HUES6 (cell line): ENCODE measurements around the gene CHRM2.

Experiments
- H3K27ac ChIP-seq: 2 replicates; pipeline ENCODE4 v1.7.0; 2013; ENCODE audit warnings: low read depth, mild to moderate bottlenecking, low read length, inconsistent platforms
- H3K27me3 ChIP-seq: 2 replicates; pipeline ENCODE4 v1.6.1; 2013; ENCODE audit warnings: low read length; ENCODE audit not compliant: control insufficient read depth, insufficient read depth
- H3K36me3 ChIP-seq: 2 replicates; pipeline ENCODE4 v1.6.1; 2013; ENCODE audit warnings: low read length; ENCODE audit not compliant: control insufficient read depth, insufficient read depth
- H3K4me1 ChIP-seq: 2 replicates; pipeline ENCODE4 v1.6.1; 2013; ENCODE audit warnings: low read length; ENCODE audit not compliant: control insufficient read depth, insufficient read depth
- H3K4me3 ChIP-seq: 2 replicates; pipeline ENCODE4 v1.5.1; 2013; ENCODE audit warnings: low read depth, low read length
- H3K9ac ChIP-seq: one replicate; pipeline ENCODE4 v1.6.1; 2013; ENCODE audit warnings: mild to moderate bottlenecking, low read length
- H3K9me3 ChIP-seq: 2 replicates; pipeline ENCODE4 v1.6.1; 2013; ENCODE audit warnings: low read depth, low read length; ENCODE audit not compliant: control insufficient read depth, insufficient read depth

The CHRM2 gene

GRCh38 chr7:136894789-136895188, 26.3 kb downstream of the CHRM2 start:
- no peaks in the 10 kb centered on the region for H3K27me3 ChIP-seq
- H3K9ac ChIP-seq = no peak overlapping the region
- H3K27ac ChIP-seq = no peak overlapping the region
- peaks cover 11% of the 10 kb centered on the region for H3K4me1 ChIP-seq
- H3K9me3 ChIP-seq = no peaks in the 10 kb centered on the region
- H3K4me3 ChIP-seq = no peak overlapping the region
- no peaks in the 10 kb centered on the region for H3K36me3 ChIP-seq

GRCh38 chr7:136897676-136898075, 29.2 kb downstream of the CHRM2 start:
- Histone ChIP-seq H3K4me3 (no peak overlapping the region), H3K27ac (no peak overlapping the region), H3K9me3 (no peaks in the 10 kb centered on the region), H3K4me1 (no peaks in the 10 kb centered on the region), H3K36me3 (no peaks in the 10 kb centered on the region), H3K9ac (no peak overlapping the region), H3K27me3 (no peaks in the 10 kb centered on the region)

- Histone ChIP-seq H3K27ac (no peak overlapping the region), H3K4me3 (no peak overlapping the region), H3K36me3 (no peaks in the 10 kb centered on the region), H3K4me1 (no peaks in the 10 kb centered on the region), H3K9ac (no peak overlapping the region), H3K9me3 (no peaks in the 10 kb centered on the region), H3K27me3 (no peaks in the 10 kb centered on the region)
Observed at GRCh38 chr7:136900005-136900404, 31.6 kb downstream of the CHRM2 start.

GRCh38 chr7:136910771-136911170, 42.3 kb downstream of the CHRM2 start:
- H3K4me1 ChIP-seq = no peaks in the 10 kb centered on the region; the same call in 1 of the 2 replicates
- H3K36me3 ChIP-seq = no peaks in the 10 kb centered on the region
- H3K9me3 ChIP-seq = peaks cover 2% of the 10 kb centered on the region; the same call in 1 of the 2 replicates
- no peak overlapping the region for H3K4me3 ChIP-seq
- H3K27me3 ChIP-seq = no peaks in the 10 kb centered on the region
- no peak overlapping the region for H3K9ac ChIP-seq
- H3K27ac ChIP-seq = no peak overlapping the region

- no peak overlapping the region for H3K4me3 ChIP-seq
- no peaks in the 10 kb centered on the region; the same call in 1 of the 2 replicates for H3K4me1 ChIP-seq
- H3K9ac ChIP-seq = no peak overlapping the region
- H3K36me3 ChIP-seq = no peaks in the 10 kb centered on the region
- peaks cover 2% of the 10 kb centered on the region; the same call in 1 of the 2 replicates for H3K9me3 ChIP-seq
- H3K27me3 ChIP-seq = no peaks in the 10 kb centered on the region
- no peak overlapping the region for H3K27ac ChIP-seq
Observed at GRCh38 chr7:136911344-136911743, 42.9 kb downstream of the CHRM2 start.

GRCh38 chr7:136912339-136912738, 43.9 kb downstream of the CHRM2 start:
- Histone ChIP-seq H3K27ac (no peak overlapping the region), H3K4me3 (no peak overlapping the region), H3K9me3 (no peaks in the 10 kb centered on the region), H3K9ac (no peak overlapping the region), H3K27me3 (no peaks in the 10 kb centered on the region), H3K4me1 (no peaks in the 10 kb centered on the region; the same call in 1 of the 2 replicates), H3K36me3 (no peaks in the 10 kb centered on the region)

GRCh38 chr7:136914016-136914415, 45.6 kb downstream of the CHRM2 start:
- H3K9ac ChIP-seq = no peak overlapping the region
- H3K27me3 ChIP-seq = no peaks in the 10 kb centered on the region
- no peaks in the 10 kb centered on the region; the same call in 1 of the 2 replicates for H3K4me1 ChIP-seq
- no peak overlapping the region for H3K4me3 ChIP-seq
- no peaks in the 10 kb centered on the region for H3K36me3 ChIP-seq
- no peak overlapping the region for H3K27ac ChIP-seq
- no peaks in the 10 kb centered on the region for H3K9me3 ChIP-seq

GRCh38 chr7:136919820-136920219, 51.4 kb downstream of the CHRM2 start:
- H3K27ac ChIP-seq = no peak overlapping the region
- H3K4me3 ChIP-seq = no peak overlapping the region
- H3K4me1 ChIP-seq = no peaks in the 10 kb centered on the region; the same call in 1 of the 2 replicates
- no peaks in the 10 kb centered on the region for H3K36me3 ChIP-seq
- H3K27me3 ChIP-seq = no peaks in the 10 kb centered on the region
- no peak overlapping the region for H3K9ac ChIP-seq
- H3K9me3 ChIP-seq = no peaks in the 10 kb centered on the region

GRCh38 chr7:136923111-136923667, 54.7 kb downstream of the CHRM2 start:
- no peak overlapping the region for H3K27ac ChIP-seq
- H3K27me3 ChIP-seq = no peaks in the 10 kb centered on the region
- H3K4me3 ChIP-seq = no peak overlapping the region
- no peak overlapping the region for H3K9ac ChIP-seq
- H3K9me3 ChIP-seq = no peaks in the 10 kb centered on the region
- H3K36me3 ChIP-seq = no peaks in the 10 kb centered on the region
- no peaks in the 10 kb centered on the region for H3K4me1 ChIP-seq

- Histone ChIP-seq H3K9ac (no peak overlapping the region), H3K27ac (no peak overlapping the region; the same call in 1 of the 2 replicates), H3K36me3 (no peaks in the 10 kb centered on the region), H3K4me3 (no peak overlapping the region), H3K9me3 (no peaks in the 10 kb centered on the region), H3K27me3 (no peaks in the 10 kb centered on the region), H3K4me1 (peaks cover 7% of the 10 kb centered on the region)
Observed at GRCh38 chr7:136925044-136925443, 56.6 kb downstream of the CHRM2 start.

- Histone ChIP-seq H3K4me1 (peaks cover 7% of the 10 kb centered on the region), H3K36me3 (no peaks in the 10 kb centered on the region), H3K27me3 (no peaks in the 10 kb centered on the region), H3K27ac (no peak overlapping the region; the same call in 1 of the 2 replicates), H3K9me3 (no peaks in the 10 kb centered on the region), H3K4me3 (no peak overlapping the region), H3K9ac (no peak overlapping the region)
Observed at GRCh38 chr7:136925556-136925955, 57.1 kb downstream of the CHRM2 start.
